Gastroesophageal sphincter (tissue), 4 donors: Measurements from ENCODE around the gene BTRC. TPM values are rescaled to one million over a fixed set of nuclear protein-coding genes. Genes with fewer than 3 reads are reported as not detected.
A peak's percentile ranks its signal among the peaks of the same experiment; 100 is the strongest.

Experiments used
- ATAC-seq: fragments of 150-250 bp; one replicate; pipeline ENCODE4 v1.9.1; 2016; ENCODE audit warnings: mild to moderate bottlenecking, moderate library complexity
- H3K27ac ChIP-seq, 4 donors: fragments of 200-600 bp; sonication (generic) in 3 of 4; 1 replicate in 3 of 4; 2 replicates in 1 of 4; pipeline ENCODE4 v1.5.1; 2016 to 2019
- H3K27me3 ChIP-seq: fragments of 200-600 bp; sonication (generic); one replicate; pipeline ENCODE4 v1.5.1; 2019
- H3K36me3 ChIP-seq, 2 donors: fragments of 200-600 bp; sonication (generic); one replicate each; pipeline ENCODE4 v1.5.1; 2019; ENCODE audit warnings: control low read depth in 1 of 2
- H3K4me1 ChIP-seq, 3 donors: fragments of 200-600 bp; sonication (generic); 1 replicate in 2 of 3; 2 replicates in 1 of 3; pipeline ENCODE4 v1.5.1; 2016 to 2019; ENCODE audit warnings: control low read depth in 2 of 3
- H3K4me3 ChIP-seq, 2 donors: fragments of 200-600 bp; sonication (generic); one replicate each; pipeline ENCODE4 v1.5.1; 2019; ENCODE audit warnings: mild to moderate bottlenecking in 1 of 2, moderate library complexity in 1 of 2
- H3K9me3 ChIP-seq, 3 donors: fragments of 200-600 bp; sonication (generic); one replicate each; pipeline ENCODE4 v1.5.1; 2017 to 2019; ENCODE audit warnings: control low read depth in 2 of 3
- CTCF ChIP-seq, 4 experiments: fragments of 200-600 bp in 2 of 4; fragments of 450-650 bp in 2 of 4; sonication (generic) in 1 of 4; IDR thresholded peaks; one replicate each; pipeline ENCODE4 v1.5.1; 2017 to 2019; ENCODE audit warnings: antibody characterized with exemption in 4 of 4, mild to moderate bottlenecking in 2 of 4, moderate library complexity in 2 of 4
- EP300 ChIP-seq: sonication (generic); formaldehyde crosslinking; IDR thresholded peaks from one replicate; pipeline ENCODE4 v1.6.1; 2017; ENCODE audit warnings: antibody characterized with exemption, mild to moderate bottlenecking
- POLR2A ChIP-seq, 2 donors: fragments of 450-650 bp; IDR thresholded peaks; one replicate each; pipeline ENCODE4 v1.6.1; 2017; ENCODE audit warnings: antibody characterized with exemption in 2 of 2, mild to moderate bottlenecking in 2 of 2, moderate library complexity in 1 of 2
- POLR2AphosphoS5 ChIP-seq: sonication (generic); formaldehyde crosslinking; IDR thresholded peaks from one replicate; pipeline ENCODE4 v1.6.1; 2017; ENCODE audit warnings: antibody characterized with exemption
- WGBS, 2 donors: methylation state at CpG; one replicate each; pipeline ENCODE4 v1.1.5; 2018; ENCODE audit warnings: low coverage in 1 of 2; 5-methylcytosine and 5-hydroxymethylcytosine counted together
- total RNA-seq, 4 donors: library from RNA; depleted of rRNA; stranded (reverse); fragments of >200 nt; gene quantifications; one replicate each; pipeline ENCODE4 v1.1.0, GENCODE V29; 2016

The BTRC gene
- total RNA-seq, 4 donors from 2014 or later, result 9.0 to 15.6 (median 14.1) TPM

- no peak overlapping the region for H3K27ac ChIP-seq
- H3K9me3 ChIP-seq, result no peaks in the 10 kb centered on the region
- peaks cover 0 to 4% (median 0%) of the 10 kb centered on the region in 3 donors for H3K4me1 ChIP-seq
- H3K36me3 ChIP-seq, result no peaks in the 10 kb centered on the region
- no peak for TF ChIP-seq POLR2AphosphoS5
- no peak for TF ChIP-seq POLR2A (IDR thresholded peaks at IDR 0.05)
- TF ChIP-seq EP300, result no peak
- no peak for TF ChIP-seq CTCF (IDR thresholded peaks at IDR 0.05)
- no peak for ATAC-seq
- 71 to 76% methylated on average over 3 of the region's 3 CpGs for WGBS, 2 donors
- H3K4me3 ChIP-seq, result no peak overlapping the region
- H3K27me3 ChIP-seq, result no peaks in the 10 kb centered on the region
These were observed 88.5 kb downstream of the BTRC start for GRCh38 chr10:101442456-101442800.

- Histone ChIP-seq H3K9me3 (no peaks in the 10 kb centered on the region), H3K27me3 (no peaks in the 10 kb centered on the region), H3K27ac (no peak overlapping the region), H3K4me3 (no peak overlapping the region), H3K4me1 (peaks cover 0 to 4% (median 0%) of the 10 kb centered on the region in 3 donors), H3K36me3 (no peaks in the 10 kb centered on the region)
- ATAC-seq, result no peak
- WGBS, 2 donors, result 90 to 100% methylated on average over 2 of the region's 2 CpGs
- TF ChIP-seq CTCF (IDR thresholded peaks at IDR 0.05), result peak in 1 of 4 experiments; percentile 9
- no peak for TF ChIP-seq EP300
These were observed 90.3 kb downstream of the BTRC start for GRCh38 chr10:101444058-101444898.

GRCh38 chr10:101446071-101446470, 92.1 kb downstream of the BTRC start:
- 60 to 86% methylated on average over 2 of the region's 2 CpGs for WGBS, 2 donors
- ATAC-seq, result no peak

GRCh38 chr10:101446947-101447346, 93.0 kb downstream of the BTRC start:
- ATAC-seq, result no peak
- WGBS, 2 donors, result 60% methylated on average over 1 to 7 of the region's 7 CpGs

More at GRCh38 chr10:101446071-101446470, 92.1 kb downstream of the BTRC start:
- no peak overlapping the region for H3K27ac ChIP-seq
- peaks cover 0 to 4% (median 0%) of the 10 kb centered on the region in 3 donors for H3K4me1 ChIP-seq
- TF ChIP-seq POLR2AphosphoS5 (no peak), CTCF (IDR thresholded peaks at IDR 0.05) (no peak), POLR2A (IDR thresholded peaks at IDR 0.05) (no peak), EP300 (no peak)
- H3K27me3 ChIP-seq, result no peaks in the 10 kb centered on the region
- H3K36me3 ChIP-seq, result no peaks in the 10 kb centered on the region
- no peaks in the 10 kb centered on the region for H3K9me3 ChIP-seq
- H3K4me3 ChIP-seq, result no peak overlapping the region

More at GRCh38 chr10:101446947-101447346, 93.0 kb downstream of the BTRC start:
- no peaks in the 10 kb centered on the region for H3K9me3 ChIP-seq
- TF ChIP-seq POLR2A (IDR thresholded peaks at IDR 0.05) (no peak), EP300 (no peak), POLR2AphosphoS5 (no peak), CTCF (IDR thresholded peaks at IDR 0.05) (no peak)
- H3K27me3 ChIP-seq, result no peaks in the 10 kb centered on the region
- H3K36me3 ChIP-seq, result no peaks in the 10 kb centered on the region
- H3K4me1 ChIP-seq, result peaks cover 0 to 4% (median 0%) of the 10 kb centered on the region in 3 donors
- no peak overlapping the region for H3K4me3 ChIP-seq
- H3K27ac ChIP-seq, result no peak overlapping the region
